Muscle layer of colon (tissue), 2 donors: ENCODE measurements around the gene KRT2.

ENCODE experiments used
- H3K27ac ChIP-seq: one replicate; pipeline ENCODE4 v1.7.0; 2013; ENCODE audit warnings: low read depth, mild to moderate bottlenecking, low read length, moderate library complexity
- H3K27me3 ChIP-seq, 2 donors: one replicate each; pipeline ENCODE4 v1.7.0; 2013; ENCODE audit warnings: low read length in 2 of 2, mild to moderate bottlenecking in 2 of 2; ENCODE audit not compliant: insufficient read depth in 2 of 2, control insufficient read depth in 1 of 2
- H3K36me3 ChIP-seq: one replicate; pipeline ENCODE4 v1.7.0; 2013; ENCODE audit warnings: mild to moderate bottlenecking, low read length; ENCODE audit not compliant: insufficient read depth
- H3K4me1 ChIP-seq: one replicate; pipeline ENCODE4 v1.7.0; 2013; ENCODE audit warnings: mild to moderate bottlenecking, low read length; ENCODE audit not compliant: insufficient read depth
- H3K4me3 ChIP-seq, 2 donors: one replicate each; pipeline ENCODE4 v1.7.0; 2013; ENCODE audit warnings: low read length in 2 of 2, low read depth in 1 of 2, mild to moderate bottlenecking in 1 of 2, moderate library complexity in 1 of 2
- H3K9ac ChIP-seq: one replicate; pipeline ENCODE4 v1.7.0; 2013; ENCODE audit warnings: low read length
- H3K9me3 ChIP-seq: one replicate; pipeline ENCODE4 v1.7.0; 2013; ENCODE audit warnings: mild to moderate bottlenecking, low read length
- donor health status: abdominal sarcoma.
- donor health status: Adenocarcinoma of cecum.

KRT2 gene

GRCh38 chr12:52662093-52662917 is 10.3 kb upstream of the KRT2 start:
- H3K27ac ChIP-seq: no peak overlapping the region
- H3K4me3 ChIP-seq: no peak overlapping the region
- no peaks in the 10 kb centered on the region for H3K9me3 ChIP-seq
- H3K27me3 ChIP-seq: peaks cover 0 to 4% of the 10 kb centered on the region in 2 donors
- no peak overlapping the region for H3K9ac ChIP-seq
- no peaks in the 10 kb centered on the region for H3K36me3 ChIP-seq
- H3K4me1 ChIP-seq: no peaks in the 10 kb centered on the region

DNA sequence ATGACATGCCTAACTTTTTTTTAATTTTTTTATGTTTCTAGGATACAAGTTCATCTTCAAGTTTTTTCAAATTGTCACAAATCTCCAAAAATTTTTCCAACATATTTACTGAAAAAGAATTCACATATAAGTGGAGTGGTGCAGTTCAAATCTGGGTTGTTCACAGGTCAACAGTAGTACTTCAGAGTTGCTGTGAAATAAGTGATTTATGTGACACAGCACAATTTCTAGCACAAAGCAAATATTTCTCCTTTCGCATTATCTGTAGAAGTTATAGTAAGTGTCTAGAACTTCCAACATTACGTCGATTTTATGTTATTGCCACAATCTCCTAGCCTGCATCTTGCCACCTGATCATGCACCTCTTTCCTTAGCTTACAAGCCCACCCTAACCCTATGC is 9.7 kb upstream of the KRT2 start:
- H3K36me3 ChIP-seq: no peaks in the 10 kb centered on the region
- no peaks in the 10 kb centered on the region for H3K9me3 ChIP-seq
- no peak overlapping the region for H3K9ac ChIP-seq
- no peaks in the 10 kb centered on the region for H3K4me1 ChIP-seq
- H3K27me3 ChIP-seq: peaks cover 0 to 4% of the 10 kb centered on the region in 2 donors
- H3K4me3 ChIP-seq: no peak overlapping the region
- no peak overlapping the region for H3K27ac ChIP-seq

GRCh38 chr12:52660934-52661499 is 9.0 kb upstream of the KRT2 start:
- H3K4me3 ChIP-seq: no peak overlapping the region
- H3K9ac ChIP-seq: no peak overlapping the region
- no peak overlapping the region for H3K27ac ChIP-seq
- H3K36me3 ChIP-seq: no peaks in the 10 kb centered on the region
- H3K9me3 ChIP-seq: no peaks in the 10 kb centered on the region
- peaks cover 0 to 4% of the 10 kb centered on the region in 2 donors for H3K27me3 ChIP-seq
- H3K4me1 ChIP-seq: no peaks in the 10 kb centered on the region

- no peak overlapping the region for H3K9ac ChIP-seq
- no peaks in the 10 kb centered on the region for H3K4me1 ChIP-seq
- H3K36me3 ChIP-seq: no peaks in the 10 kb centered on the region
- no peaks in the 10 kb centered on the region for H3K9me3 ChIP-seq
- H3K27ac ChIP-seq: no peak overlapping the region
- no peak overlapping the region for H3K4me3 ChIP-seq
- H3K27me3 ChIP-seq: peaks cover 0 to 4% of the 10 kb centered on the region in 2 donors
Measured at GRCh38 chr12:52659951-52660350, 7.9 kb upstream of the KRT2 start.

GRCh38 chr12:52659395-52659794 is 7.4 kb upstream of the KRT2 start:
- no peak overlapping the region for H3K4me3 ChIP-seq
- no peak overlapping the region for H3K9ac ChIP-seq
- H3K4me1 ChIP-seq: no peaks in the 10 kb centered on the region
- H3K9me3 ChIP-seq: no peaks in the 10 kb centered on the region
- H3K27ac ChIP-seq: no peak overlapping the region
- H3K36me3 ChIP-seq: no peaks in the 10 kb centered on the region
- H3K27me3 ChIP-seq: peaks cover 0 to 9% of the 10 kb centered on the region in 2 donors

DNA sequence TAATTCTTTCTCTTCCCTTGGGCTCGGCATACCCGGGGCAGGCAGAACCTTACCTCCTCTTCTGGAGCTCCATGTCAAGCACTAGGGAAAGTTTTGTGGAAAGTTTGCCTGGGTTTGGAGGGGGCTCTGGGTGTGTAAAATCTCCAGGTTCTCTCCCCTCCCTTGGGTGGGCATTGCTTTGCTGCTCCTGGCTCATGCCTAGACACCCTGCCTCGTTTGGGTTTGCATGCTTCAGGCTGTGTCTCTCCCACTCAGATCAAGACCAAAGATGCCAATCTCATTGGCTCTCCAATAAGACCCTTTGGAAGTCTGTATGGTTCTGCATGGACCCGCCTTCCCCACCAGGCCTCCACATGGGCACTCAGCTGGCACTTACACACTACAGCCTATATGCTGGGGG is 6.2 kb upstream of the KRT2 start:
- no peaks in the 10 kb centered on the region for H3K36me3 ChIP-seq
- H3K4me3 ChIP-seq: no peak overlapping the region
- H3K9me3 ChIP-seq: no peaks in the 10 kb centered on the region
- no peak overlapping the region for H3K9ac ChIP-seq
- H3K27me3 ChIP-seq: peaks cover 0 to 9% of the 10 kb centered on the region in 2 donors
- H3K4me1 ChIP-seq: no peaks in the 10 kb centered on the region
- no peak overlapping the region for H3K27ac ChIP-seq

DNA sequence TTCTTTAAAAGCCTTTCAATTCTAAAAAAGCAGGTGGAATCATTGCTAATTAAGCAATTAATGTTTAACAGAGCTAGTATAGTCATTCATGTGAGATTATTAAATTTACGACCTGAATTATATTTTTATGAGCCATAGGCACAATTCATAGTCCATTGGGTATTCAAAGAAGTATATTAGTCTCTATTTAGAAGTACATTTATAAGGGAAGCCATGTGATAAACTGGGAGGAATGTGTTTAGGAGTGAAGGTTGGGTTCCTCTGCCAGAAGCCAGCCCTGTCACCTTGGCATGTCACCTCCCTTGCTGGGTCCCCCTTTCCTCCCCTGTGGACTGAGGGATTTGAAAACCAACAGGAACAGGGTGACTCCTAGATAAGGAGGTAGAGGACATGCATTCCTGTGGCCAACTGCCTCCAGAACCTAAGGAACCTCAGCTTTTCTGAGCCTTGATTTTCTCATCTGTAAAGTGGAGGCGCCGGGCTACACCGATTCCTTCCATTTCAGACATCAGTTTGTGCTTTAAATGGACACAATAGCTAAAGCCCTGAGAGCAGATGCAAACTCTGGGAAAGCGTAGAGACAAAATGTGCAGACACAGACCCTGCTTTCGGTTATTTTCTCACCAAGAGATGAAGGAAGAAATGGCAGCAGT is 5.4 kb upstream of the KRT2 start:
- Histone ChIP-seq H3K36me3 (no peaks in the 10 kb centered on the region), H3K4me3 (no peak overlapping the region), H3K4me1 (no peaks in the 10 kb centered on the region), H3K9ac (no peak overlapping the region), H3K27me3 (peaks cover 0 to 9% of the 10 kb centered on the region in 2 donors), H3K27ac (no peak overlapping the region), H3K9me3 (no peaks in the 10 kb centered on the region)

DNA sequence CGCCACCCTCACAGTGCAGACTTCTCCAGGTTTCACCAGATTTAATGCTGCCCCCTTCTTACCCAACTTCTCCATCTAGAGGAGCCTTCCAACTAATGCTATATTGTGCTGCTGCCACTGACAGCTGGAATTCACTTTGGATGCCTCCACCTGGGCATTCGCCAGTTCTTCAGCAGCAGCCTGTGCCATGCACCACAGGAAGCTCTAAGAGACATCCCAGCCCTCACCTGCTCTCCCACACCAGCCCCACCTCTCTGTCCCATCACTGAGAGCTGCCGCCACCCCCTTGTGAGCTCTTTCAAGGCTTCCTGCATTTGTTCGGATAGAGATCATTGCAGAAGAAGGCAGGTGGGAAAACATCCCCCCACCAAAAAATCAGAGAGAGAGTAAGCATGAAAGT is 4.6 kb upstream of the KRT2 start:
- H3K4me1 ChIP-seq: no peaks in the 10 kb centered on the region

DNA sequence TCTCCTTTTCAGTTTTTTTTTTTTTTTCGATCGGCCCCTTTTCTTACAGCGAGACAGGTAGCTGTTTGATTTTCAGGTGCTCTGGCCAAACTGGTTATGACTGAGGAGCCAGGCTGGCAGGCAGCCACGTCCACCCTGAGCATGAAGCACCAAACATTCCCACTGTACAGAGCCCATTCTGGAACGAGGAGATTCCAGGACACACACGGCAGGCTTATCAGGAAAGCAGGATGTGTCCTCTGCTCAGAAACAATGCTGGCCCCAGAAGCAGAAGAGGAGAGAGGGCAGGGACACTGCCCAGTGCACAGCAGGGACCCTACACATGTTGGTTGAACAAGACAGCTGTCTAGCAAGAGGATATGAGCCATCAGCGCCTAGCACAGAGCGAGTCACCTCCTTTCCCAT is 3.7 kb upstream of the KRT2 start:
- no peak overlapping the region for H3K27ac ChIP-seq
- no peak overlapping the region for H3K9ac ChIP-seq
- no peak overlapping the region for H3K4me3 ChIP-seq
- no peaks in the 10 kb centered on the region for H3K9me3 ChIP-seq
- peaks cover 7% of the 10 kb centered on the region for H3K4me1 ChIP-seq
- H3K27me3 ChIP-seq: peaks cover 0 to 4% of the 10 kb centered on the region in 2 donors
- no peaks in the 10 kb centered on the region for H3K36me3 ChIP-seq

More for the DNA sequence above, 4.6 kb upstream of the KRT2 start:
- Histone ChIP-seq H3K4me3 (no peak overlapping the region), H3K36me3 (no peaks in the 10 kb centered on the region), H3K9ac (no peak overlapping the region), H3K9me3 (no peaks in the 10 kb centered on the region), H3K27me3 (peaks cover 0 to 6% of the 10 kb centered on the region in 2 donors), H3K27ac (no peak overlapping the region)

GRCh38 chr12:52655251-52655650 is 3.2 kb upstream of the KRT2 start:
- Histone ChIP-seq H3K36me3 (no peaks in the 10 kb centered on the region), H3K27me3 (peaks cover 0 to 4% of the 10 kb centered on the region in 2 donors), H3K4me3 (no peak overlapping the region), H3K27ac (no peak overlapping the region), H3K9me3 (no peaks in the 10 kb centered on the region), H3K4me1 (peaks cover 10% of the 10 kb centered on the region), H3K9ac (no peak overlapping the region)

DNA sequence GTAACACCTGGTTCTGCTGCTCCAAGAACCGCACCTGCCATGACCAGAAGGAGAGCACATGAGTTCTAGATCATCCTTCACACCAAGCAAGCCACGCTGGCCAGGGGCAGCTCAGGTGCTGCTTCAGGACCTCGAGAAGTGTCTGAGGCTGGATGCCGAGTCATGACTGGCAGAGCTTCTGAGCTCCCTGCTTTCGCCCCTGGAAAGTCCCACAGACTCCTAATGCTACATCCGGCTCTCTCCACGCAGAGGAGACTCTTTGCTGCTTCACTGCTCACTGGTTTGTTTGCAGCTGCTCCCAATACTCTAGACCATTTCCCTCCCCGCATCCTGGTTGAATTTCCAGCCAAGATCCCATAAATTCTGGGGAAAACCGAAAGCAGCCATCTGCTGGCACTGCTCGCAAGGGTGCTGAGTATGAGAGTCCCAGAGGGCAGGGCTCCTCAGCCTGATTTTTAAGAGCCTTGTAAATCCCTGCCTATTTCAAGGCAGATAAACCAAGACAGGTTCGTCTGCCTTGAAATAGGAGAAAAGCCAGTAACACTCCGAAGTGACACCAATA is 1.4 kb downstream of the KRT2 start:
- H3K9ac ChIP-seq: no peak overlapping the region
- H3K27ac ChIP-seq: peak overlapping the region; percentile 25
- no peaks in the 10 kb centered on the region for H3K9me3 ChIP-seq
- no peaks in the 10 kb centered on the region for H3K36me3 ChIP-seq
- H3K27me3 ChIP-seq: peaks cover 0 to 4% of the 10 kb centered on the region in 2 donors
- peaks cover 11% of the 10 kb centered on the region for H3K4me1 ChIP-seq
- peak overlapping the region in 1 of 2 donors; percentile 16 for H3K4me3 ChIP-seq
